NCI-H1092 (cell line): ENCODE data around the gene HEATR3.
A peak's percentile ranks its signal among the peaks of the same experiment; 100 is the strongest.
"Not testable (repeated sequence)": the region's sequence is repeated elsewhere in the genome, so short reads cannot be mapped to it uniquely, and the experiment has no call there.

Source experiments
- DNase-seq: peaks from one replicate; lab custom pipeline; 2025; lab: John Stamatoyannopoulos, UW

The HEATR3 gene

DNA sequence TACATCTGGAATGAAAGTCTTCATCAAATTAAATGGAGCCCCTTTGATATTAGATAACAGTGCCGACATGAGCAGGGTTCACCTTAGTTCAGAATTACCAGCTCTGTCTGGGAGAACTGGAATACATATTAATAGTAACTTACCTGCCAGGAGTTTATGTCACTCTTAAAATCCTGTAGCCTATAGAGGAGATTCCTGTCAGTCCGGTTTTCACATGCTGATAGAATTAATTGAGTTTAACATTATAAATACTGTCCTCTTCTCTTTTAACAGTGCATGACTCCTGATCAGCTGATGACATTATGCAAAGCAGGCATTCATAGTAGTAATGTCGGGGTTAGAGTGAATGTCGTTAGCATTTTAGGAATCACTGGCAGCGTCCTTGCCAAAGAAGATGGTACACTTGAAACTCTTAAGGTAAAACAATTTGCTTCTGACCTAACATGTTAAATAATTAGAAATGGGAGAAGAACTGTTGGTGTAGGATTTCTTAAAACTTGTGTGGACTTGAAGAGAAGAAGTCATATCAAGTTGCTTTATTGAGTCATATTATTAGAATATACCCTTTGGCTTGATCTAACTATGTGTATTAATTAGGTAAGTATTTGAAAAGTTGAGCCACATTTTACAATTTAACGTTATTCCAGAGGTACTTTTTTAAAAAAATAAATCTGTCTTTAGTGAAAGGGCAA, 34.3 kb downstream of the HEATR3 start:
- DNase-seq: no peak

DNA sequence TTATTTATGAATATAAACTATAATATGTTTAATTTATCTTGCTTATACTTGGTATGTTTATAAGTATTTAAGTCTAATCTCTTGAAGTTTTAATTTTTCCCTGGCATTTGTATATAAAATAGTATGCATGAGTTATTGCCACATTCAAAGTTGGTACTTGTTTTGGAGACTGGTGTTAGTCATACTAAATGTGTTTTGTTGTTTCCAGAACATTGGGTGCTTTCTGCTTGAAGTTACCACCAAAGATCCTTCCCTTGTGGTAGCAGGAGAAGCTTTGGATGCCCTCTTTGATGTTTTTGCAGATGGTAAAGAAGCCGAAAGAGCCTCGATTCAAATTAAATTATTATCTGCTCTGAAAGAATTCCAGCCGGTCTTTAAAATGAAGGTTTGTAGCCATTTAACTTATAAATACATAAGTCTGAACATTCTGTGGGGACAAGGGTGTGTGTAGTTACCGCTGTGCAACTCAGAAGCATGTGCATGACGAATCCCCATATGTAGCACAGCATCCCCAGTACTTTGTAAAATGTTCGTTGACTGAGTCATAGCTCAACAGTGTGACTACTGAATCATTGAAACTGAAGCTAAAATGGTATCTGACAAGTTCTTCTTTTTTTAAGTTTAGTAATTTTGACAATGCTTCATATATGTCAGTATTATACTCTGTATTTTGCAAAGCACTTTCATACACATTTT, 36.4 kb downstream of the HEATR3 start:
- DNase-seq: no peak

DNA sequence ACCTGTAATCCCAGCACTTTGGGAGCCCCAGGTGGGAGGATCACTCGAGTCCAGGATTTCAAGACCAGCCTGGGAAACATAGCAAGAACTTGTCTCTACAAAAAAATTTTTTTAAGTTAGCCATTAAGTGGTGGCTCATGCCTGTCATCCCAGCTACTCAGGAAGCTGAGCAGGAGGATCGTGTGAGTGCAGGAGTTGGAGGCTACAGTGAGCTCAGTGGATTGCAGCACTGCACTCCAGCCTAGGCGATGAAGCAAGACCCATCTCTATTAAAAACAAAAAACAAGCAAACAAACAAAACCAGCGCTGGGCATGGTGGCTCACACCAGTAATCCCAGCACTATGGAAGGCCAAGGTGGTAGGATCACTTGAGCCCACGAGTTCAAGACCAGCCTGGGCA, 38.0 kb downstream of the HEATR3 start:
- no peak for DNase-seq

DNA sequence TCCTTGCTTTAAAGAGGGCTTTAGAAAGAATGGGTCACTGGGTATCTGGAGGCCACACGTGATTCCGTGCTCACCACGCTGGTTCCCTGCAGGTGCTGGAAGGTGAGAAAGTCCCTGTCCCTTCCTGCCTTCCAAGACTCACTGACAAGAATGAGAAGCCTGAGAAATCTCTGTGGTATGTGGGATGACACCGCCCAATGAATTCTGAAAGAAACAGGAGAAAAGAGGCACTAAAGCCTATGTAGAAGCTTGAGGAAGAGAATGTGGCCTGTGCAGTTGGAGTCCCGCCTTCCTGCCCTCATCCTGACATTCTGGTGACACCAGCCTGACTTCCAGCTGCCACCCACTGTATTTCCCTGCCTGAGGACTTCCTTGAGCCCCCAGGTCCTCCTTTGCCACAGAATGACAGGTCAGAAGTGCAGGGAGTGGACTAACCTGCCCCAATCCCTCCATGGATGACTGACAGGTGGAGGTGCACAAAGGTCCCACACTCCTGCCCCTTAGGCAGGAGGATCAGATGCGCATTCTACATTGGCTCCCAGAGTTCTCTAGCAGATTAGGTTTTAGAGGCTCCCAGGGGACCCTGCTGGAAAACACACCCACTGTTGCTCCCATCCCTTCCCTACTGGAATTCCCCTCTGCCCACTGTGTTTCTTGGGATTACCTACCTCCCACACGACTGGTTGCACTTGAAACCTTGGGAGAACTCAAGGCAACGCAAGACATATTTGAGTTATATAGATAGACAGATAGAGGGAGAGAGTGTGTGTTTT, 48.8 kb downstream of the HEATR3 start:
- DNase-seq: no peak

DNA sequence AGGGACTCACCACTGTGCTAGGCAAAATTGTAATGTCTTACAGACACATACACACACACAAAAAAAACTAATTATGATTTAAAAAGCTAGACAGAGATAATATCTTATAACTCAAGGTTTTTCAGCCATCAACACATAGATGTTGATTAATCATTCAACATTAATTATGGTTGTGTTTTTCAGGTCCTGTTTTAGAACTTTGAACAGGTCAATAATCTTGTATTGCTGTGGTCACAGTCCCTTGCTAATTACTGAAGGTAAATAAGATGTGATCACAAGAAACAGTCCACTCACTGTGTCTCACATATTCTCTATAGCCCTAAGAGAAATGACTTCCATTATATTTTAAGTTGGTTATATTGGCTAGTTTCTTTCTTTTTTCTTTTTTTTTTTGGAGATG, 54.9 kb downstream of the HEATR3 start:
- DNase-seq: no peak

DNA sequence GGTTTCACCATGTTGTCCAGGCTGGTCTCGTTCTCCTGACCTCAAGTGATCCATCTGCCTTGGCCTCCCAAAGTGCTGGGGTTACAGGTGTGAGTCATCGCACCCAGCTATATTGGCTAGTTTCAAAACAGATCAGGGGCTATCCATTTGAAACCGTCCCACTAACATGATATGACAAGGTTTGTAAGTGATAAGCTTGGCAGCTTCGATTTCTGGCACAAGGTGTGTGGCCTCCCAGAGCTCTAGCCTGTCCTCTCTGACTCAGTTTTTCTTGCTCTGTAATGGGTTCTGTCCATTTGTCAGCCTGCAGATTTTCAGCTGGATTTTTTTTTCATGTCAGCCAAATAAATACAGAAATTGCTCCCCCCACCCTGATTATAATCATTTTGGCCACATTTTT, 55.5 kb downstream of the HEATR3 start:
- no peak for DNase-seq

DNA sequence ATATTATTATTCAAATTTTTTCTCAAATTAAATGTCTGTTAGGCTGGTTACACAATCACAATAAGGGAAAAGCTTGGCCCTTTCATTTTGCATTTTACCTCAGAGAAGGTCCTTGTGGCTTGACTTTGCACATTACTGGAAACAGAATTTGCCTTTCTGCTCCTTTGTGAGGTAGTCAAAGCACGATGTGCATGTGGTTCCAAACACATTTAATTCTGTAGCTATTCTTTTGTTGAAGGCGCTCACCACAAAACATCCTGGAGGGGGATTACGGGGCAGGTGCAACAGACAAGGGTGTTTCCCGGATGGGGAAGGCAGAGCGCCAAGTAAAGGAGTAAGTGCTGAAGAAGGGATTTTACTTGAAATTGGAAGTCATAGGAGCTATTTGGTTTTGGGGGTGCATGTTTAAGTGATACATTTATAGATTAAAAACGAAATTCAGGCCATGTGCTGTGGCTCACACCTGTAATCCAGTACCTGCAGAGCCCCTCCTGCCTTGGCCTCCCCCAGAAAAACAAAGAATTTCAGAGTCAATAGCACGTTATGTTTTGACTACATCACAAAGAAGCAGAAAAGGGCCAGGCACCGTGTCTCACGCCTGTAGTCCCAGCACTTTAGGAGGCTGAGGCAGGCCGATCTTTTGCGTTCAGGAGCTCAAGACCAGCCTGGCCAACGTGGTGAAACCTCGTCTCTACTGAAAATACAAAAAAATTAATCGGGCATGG, 56.1 kb downstream of the HEATR3 start:
- DNase-seq: no peak

DNA sequence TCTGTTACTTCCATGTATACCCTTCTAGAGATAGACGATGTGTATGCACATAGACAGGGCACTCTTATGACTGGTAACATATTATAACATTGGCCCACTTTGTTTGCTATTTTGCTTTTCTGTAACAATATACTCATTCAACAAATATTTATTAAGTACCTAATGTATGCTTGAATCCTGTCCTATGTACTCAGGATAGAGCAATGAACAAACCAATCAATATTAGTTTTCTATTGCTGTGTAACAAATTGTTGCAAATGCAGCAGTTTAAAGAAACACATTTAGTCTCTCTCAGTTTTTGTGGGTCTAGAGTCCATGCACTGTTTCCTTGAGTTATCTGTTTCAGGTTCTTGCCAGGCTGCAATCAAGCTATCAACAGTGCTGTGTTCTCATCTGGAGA, 57.6 kb downstream of the HEATR3 start:
- no peak for DNase-seq

DNA sequence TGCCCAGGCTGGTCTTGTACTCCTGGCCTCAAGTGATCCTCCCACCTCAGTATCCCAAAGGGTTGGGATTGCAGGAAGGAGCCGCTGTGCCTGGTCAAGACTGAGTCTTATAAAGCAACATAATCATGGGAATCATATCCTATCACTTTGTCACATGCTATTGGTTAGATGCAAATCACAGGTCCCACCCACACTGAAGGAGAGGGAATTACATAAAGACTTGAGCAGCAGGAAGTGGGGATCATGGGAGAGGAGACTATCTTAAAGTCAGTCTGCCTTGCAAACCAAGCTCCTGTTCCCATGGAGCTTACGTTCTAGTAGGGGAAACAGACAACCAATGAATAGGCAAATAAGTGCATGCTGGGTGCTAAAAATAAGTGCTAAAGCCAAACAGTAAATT, 59.0 kb downstream of the HEATR3 start:
- DNase-seq: no peak

DNA sequence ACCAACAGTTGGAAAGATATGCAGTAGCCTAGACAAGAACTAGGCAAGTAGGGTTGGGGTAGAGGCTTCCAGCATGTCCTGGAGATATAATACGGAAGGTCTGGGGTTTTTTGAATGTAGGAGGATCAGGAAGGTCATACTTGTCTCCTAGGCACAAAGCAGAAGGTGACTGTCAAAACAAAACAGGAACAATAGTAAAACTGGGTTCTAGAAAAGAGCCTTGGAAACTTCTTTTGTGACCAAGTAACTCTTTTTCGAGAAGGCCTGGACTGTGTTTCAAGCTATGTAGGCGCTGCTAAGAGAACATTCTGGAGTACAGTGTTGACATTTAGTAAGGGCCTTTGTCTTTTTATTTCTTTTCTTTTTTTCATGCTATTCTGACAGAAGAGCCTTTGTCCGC, 60.4 kb downstream of the HEATR3 start:
- no peak for DNase-seq

DNA sequence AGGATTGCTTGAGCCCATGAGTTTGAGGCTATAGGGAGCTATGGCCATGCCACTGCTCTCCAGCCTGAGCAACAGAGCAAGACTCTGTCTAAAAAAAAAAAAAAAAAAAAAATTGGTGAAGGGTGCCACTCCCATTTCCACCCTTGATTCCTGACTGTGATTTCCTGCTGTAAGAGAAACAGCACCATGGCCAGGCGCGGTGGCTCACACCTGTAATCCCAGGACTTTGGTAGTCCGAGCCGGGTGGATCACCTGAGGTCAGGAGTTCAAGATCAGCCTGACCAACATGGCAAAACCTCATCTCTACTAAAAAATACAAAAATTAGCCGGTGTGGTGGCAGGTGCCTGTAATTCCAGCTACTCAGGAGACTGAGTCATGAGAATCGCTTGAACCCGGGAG, 66.8 kb downstream of the HEATR3 start:
- not testable (repeated sequence) for DNase-seq

DNA sequence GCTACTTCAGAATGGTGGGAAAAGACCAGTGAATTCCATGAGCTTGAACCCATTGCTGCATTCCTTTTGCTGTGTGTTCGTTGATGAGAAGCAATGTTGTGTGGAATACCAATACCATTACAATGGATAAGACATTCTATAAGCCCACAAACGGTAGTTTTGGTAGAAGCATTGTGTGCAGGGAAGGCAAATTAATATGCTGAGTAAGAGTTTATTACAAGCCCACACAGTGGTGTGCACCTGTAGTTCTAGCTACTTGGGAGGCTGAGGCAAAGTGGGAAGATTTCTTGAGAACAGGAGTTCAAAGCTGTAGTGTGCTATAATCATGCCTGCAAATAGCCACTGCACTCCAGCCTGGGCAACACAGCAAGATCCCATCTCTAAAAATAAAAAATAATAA, 67.4 kb downstream of the HEATR3 start:
- DNase-seq: no peak

DNA sequence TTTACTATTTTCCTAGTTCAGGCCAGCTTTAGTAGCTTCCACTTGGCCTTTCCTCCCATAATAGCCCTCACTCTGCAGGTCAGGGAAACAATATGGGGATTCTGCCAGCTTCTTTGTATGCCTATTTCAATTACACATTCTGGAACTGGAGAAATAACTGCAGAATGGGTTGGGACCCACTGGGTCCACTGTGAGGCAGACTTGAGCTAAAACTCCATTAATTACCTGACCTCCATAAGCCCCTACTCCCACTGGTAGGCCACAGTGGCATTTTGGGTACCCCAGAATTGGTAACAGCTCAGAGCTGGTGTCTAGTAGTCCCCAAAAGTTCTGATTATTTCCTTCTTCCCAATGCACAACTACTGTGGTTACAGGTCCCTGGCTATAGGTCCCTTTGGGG, 70.6 kb downstream of the HEATR3 start:
- no peak for DNase-seq

DNA sequence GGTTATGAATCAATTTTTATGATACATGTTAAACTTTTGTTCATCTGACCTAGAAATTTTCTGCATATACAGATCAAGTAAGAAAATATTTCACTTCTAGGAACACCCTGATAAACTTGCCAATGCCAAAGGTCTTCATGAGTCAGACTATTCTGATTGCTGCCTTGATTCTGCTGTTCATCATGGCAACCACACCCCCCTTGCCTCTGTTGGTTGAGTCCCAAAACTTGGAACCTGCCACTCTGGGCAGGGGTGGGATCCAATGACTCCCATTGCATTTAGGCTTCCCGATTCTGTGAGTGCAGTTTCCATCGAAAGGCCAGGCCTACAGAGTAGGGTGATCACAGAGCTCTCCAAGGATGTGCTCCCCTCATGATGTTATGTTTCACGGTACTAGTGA, 71.5 kb downstream of the HEATR3 start:
- DNase-seq: no peak

DNA sequence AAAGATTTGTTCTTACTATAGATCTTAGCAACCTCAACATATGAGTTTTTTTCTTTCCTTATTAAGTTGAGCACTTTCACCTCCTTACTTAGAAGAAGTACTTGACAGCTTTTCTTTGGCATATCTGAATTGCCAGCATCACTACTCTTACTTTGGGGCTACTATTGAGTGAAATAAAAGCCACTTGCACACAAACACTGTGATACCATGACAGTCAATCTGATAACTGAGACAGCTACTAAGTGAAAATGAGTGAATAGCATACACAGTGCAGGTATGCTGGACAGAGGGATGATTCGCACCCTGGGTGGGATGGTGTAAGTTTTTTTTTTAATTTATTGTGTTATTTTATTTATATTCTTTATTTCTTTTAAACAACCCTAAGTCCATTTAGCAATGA, 73.8 kb downstream of the HEATR3 start:
- DNase-seq: no peak

DNA sequence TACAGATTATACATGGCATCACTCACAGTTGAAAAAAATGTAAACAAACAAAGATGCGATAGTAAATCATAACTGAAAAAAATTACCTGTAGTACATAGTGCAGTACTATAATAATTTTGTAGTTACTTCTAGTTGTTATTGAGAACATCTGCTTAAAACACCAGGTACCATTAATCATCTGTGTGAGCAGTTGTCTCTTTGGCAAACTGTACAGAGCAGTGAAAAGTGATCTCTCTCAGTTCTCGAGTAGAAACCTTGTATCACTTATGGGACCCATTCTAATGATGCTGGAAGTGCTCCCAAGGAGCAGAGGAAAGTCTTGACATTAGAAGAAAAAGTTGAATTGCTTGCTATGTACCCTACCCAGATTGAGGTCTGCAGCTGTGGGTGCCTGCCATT, 78.4 kb downstream of the HEATR3 start:
- no peak for DNase-seq

DNA sequence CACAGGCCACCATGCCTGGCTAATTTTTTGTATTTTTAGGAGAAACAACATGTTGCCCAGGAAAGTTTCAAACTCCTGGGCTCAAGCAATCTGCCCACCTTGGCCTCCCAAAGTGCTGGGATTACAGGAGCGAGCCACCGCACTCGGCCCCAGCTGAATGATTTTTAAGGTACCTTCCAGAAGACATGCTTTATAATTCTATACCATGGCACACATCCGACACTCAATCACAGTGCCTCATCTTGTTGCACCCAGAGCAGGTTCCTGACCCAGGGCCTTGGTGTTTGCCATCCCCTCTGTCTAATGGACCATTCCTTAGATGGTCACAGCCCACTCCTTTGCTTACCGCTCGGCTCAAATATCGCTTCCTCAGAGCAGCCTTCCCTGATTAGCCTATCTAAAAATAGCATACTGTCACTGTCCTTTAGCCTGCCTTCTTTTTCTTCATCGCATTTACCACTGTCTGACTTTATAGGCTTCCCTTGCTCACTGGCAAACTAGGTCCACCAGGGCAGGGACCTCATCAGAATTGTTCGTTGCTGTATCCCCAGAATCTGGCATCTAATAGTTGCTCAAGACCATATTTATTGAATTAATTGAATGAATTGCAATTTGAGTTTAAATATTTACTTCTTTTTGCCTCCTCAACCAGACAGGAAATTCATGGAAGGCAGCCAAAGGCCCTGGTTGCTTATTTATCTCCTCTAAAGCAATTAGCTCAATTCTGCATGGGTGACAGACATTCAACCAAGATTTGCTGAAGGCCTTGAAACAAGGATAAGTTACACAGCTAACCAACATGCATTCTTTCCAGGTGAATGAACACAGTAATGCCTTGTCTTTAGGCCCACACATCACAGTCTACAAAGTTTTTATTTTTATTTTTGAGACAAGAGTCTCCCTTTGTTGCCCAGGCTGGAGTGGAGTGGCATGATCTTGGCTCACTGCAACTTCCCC, 81.0 kb downstream of the HEATR3 start:
- DNase-seq: no peak

DNA sequence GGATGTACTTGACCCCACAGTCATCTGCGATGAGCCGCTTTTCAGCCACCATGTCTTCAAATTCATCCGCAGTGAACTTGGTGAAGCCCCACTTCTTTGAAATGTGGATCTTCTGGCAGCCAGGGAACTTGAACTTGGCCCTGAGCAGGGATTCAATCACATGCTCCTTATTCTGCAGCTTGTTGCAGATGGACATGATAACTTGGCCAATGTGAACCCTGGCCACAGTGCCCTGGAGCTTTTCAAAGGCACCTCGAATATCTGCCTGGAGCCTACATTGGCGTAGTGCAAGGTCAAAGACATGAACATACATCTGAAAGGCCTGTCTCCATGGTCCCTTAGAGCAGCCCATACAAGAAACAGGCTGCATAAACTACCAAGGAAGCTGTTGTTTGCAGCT, 85.6 kb downstream of the HEATR3 start:
- no peak for DNase-seq

DNA sequence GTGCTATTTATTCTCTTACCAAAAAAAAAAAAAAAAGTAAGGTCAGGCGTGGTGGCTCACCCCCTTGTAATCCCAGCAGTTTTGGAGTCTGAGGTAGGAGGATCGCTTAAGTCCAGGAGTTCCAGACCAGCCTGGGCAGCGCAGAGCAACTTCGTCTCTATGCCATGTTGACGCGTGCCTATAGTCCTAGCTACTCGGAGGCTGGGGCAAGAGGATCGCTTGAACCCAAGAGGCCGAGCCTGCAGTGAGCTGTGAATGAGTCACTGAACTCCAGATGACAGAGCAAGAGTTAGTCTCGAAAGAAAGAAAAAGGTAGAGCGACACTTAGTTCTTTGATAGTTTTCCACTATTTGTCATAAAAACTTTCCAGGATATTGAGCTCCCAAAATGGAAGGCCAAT, 86.0 kb downstream of the HEATR3 start:
- no peak for DNase-seq

DNA sequence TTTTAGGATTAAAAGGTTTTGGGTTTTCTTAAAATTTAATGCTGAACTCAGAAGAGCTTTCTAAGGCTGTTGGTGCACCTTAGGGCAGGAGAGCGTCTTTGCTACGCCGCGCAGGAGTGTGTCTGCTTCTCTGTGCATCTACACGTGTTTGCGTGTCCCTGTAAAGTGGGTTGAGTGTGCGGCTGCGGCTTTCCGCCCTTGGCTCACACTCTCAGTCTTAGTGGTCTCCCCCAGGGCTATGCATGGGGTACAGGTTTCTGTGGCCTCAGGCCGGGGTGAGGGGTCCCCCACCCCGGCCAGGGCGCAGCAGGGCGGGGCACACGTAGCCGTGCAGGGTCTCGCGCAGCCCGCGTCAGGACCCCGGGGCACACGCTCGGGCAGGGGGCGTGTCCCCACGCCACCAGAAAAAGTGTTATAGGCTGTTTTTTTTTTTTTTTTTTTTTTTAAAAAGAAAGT, 86.6 kb downstream of the HEATR3 start:
- DNase-seq: peak; percentile 60
